GM19240 (cell line): ENCODE measurements around the gene SELENOH.

Experiments
- DNase-seq: peaks from one replicate; pipeline ENCODE4 v3.0.0; 2011; ENCODE audit warnings: low spot score; ENCODE audit not compliant: insufficient read length

SELENOH gene

GRCh38 chr11:57746920-57747319, 5.6 kb downstream of the SELENOH start:
- DNase-seq = no peak

DNA sequence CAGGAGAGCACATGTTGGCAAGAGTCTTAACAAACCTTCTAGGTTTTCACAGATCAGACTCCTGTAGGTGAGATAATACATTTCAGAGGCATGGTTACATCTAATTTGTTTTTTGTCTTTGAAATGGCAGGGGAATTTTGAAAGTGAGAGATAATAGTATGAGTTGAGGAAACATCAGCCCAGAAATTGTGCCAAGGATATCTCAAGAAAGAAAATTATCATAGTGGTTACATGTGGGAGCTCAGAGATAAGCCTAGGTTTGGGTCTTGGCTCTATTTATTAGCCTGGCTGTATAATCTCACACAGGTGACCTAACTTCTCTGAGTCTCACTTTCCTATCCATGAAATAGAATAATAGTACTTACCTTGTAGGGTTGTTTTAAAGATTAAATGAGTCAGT, 9.9 kb downstream of the SELENOH start:
- DNase-seq = no peak

- no peak for DNase-seq
Measured at GRCh38 chr11:57751676-57752253, 10.5 kb downstream of the SELENOH start, which contains the start of gene BTBD18. TSS of gene BTBD18 (minus strand) at chr11:57751819. CDS start at chr11:57751188, 631 bp downstream.

- DNase-seq = no peak
Measured at GRCh38 chr11:57752954-57753353, 11.7 kb downstream of the SELENOH start.

DNA sequence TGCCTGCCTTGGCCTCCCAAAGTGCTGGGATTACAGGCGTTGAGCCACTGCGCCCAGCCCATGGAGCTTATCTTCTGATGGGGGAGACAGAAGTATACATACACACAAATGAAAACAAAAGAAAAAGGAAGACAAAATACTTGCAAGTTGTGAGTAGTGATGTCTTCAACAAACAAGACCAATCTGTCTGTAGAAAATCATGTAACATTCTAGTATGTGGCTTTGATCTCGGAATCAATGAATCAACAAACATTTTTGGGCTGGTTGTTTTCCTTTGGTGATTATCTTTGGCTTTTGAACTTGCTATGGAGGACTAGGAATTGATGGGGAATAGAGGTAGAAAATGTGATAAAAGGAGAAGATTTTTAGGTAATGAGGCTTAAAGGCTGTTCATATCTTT, 16.9 kb downstream of the SELENOH start:
- DNase-seq = no peak

DNA sequence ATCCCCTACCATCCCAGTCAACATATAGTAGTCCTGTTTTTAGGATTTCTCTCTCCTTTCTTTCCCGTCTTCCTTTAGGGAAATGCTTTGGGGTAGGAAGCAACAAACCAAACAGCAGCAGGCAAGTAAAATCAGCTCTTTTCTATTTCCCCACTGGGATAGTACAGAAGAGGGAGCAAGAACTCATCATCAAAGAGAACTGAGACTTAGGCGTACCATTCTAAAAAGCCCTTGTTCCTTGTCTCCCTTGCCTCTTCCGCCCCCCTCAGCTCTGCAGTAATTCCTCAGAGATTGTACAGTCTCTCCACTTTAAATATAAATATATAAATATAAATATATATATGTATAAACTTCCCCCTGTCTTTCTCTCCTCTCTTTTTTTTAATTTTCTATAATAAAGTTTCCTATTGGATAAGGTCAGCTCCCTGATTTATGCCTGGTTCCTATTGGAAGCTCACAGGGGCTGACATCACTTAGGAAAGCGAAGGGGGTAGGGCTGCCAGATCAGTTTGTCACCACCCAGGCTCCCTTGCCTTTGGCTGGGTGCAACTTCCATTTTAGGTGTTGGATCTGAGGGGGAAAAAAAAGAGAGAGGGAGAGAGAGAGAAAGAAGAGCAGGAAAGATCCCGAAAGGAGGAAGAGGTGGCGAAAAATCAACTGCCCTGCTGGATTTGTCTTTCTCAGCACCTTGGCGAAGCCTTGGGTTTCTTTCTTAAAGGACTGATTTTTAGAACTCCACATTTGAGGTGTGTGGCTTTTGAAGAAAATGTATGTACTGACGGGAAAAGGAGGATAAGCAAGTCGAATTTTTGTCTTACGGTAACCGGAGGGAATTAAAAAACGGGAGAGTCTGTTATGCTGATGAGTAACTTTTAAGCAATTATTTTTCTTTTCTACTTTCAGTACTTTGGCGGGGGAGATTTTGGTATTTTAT, 20.3 kb downstream of the SELENOH start, which contains the start of gene CTNND1:
Gene CTNND1 (plus strand): TSS at position 502 of the 934 bp plus-strand sequence. CDS start 29,677 bp downstream, outside the sequence.
- peak; percentile 51 for DNase-seq

GRCh38 chr11:57762235-57762861, 21.1 kb downstream of the SELENOH start:
- no peak for DNase-seq

DNA sequence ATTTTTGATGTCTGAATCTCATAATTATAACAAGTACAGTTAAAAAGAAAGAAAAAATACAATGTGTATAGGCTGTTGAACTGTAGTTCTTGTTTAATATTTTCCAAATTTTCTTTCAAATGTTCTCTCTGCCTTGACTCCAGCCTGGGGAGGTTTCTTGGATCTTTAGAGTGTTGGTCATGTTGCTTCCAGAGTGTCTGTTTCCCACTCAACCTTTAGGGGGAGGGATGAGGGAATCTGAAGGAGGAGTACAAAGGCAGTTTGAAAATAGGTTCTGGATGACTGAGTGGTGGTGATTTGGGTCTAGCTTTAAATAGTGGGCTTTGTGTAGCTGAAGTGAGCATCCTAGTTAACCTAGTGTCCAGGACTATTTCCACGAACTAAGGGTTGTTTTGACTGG, 22.3 kb downstream of the SELENOH start:
- DNase-seq = no peak

DNA sequence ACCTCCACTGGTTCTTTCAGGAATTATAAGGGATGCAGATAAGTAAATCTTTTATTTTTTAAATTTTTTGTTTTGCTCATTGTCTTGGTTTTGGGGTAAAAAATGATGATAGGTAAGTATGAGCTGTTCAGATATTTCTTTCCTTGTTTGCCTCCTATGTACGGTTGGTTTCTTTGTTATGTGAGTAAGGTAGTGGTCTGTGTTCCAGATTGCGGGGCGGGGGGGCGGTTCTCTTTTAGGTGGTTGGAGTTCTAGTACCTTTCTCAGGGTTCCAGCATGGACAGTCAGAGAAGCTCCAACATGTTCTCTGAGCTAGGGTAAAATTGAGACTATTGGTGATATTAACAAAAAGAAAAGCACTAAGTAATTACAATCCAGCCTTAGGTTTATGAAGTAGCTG, 22.7 kb downstream of the SELENOH start:
- DNase-seq = no peak

DNA sequence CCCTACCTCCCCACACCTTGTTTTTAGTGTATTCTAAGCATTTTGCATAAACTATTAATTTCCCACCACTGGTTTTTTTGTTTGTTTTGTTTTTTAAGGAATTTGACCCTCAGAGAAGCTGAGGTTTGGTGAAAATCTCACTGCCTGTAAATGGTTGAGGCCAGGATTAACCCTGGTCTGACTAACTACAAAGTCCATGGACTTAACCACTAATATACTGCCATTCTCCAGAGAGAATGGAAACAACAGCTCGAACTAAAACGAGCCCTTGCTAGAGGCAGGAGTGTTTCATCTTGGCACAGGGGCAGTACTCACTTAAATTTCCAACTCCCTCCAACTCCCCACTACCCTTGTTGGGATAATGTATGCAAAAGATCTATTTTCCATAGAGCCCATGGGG, 23.3 kb downstream of the SELENOH start:
- DNase-seq = no peak

- no peak for DNase-seq
Measured at GRCh38 chr11:57764972-57765371, 23.7 kb downstream of the SELENOH start.

DNA sequence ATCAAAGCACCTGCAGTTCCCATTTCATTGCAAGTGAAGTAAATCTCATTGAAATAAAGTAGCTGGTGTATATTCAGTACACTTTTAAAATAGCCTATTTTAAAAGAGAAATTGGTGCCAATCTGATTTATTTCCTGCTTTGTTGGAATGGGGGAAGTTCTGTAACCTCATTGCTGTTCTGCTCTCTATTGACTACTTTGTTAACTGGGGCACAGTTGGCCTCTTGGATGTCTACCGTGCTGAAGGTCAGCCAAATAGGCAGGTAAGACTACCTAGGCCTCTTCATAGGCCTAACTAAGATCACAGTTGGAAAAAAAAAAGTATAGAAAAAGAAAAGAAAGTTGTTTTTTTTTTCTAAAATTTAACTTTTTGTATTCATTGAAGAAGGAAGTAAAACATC, 29.5 kb downstream of the SELENOH start:
- no peak for DNase-seq

- DNase-seq = no peak
Measured at GRCh38 chr11:57771365-57771764, 30.1 kb downstream of the SELENOH start.

- no peak for DNase-seq
Measured at GRCh38 chr11:57772562-57772961, 31.3 kb downstream of the SELENOH start.

GRCh38 chr11:57773026-57773598, 31.8 kb downstream of the SELENOH start:
- no peak for DNase-seq

- DNase-seq = no peak
Measured at GRCh38 chr11:57775491-57775890, 34.2 kb downstream of the SELENOH start.

- DNase-seq = no peak
Measured at GRCh38 chr11:57776031-57776521, 34.8 kb downstream of the SELENOH start.

- DNase-seq = no peak
Measured at GRCh38 chr11:57776577-57777210, 35.4 kb downstream of the SELENOH start.

GRCh38 chr11:57777969-57778317, 36.7 kb downstream of the SELENOH start:
- DNase-seq = no peak

GRCh38 chr11:57778318-57779037, 37.2 kb downstream of the SELENOH start:
- DNase-seq = no peak

GRCh38 chr11:57779276-57779675, 38.0 kb downstream of the SELENOH start:
- no peak for DNase-seq
